Measurements from ENCODE around the gene SHANK1.

Gene SHANK1

DNA sequence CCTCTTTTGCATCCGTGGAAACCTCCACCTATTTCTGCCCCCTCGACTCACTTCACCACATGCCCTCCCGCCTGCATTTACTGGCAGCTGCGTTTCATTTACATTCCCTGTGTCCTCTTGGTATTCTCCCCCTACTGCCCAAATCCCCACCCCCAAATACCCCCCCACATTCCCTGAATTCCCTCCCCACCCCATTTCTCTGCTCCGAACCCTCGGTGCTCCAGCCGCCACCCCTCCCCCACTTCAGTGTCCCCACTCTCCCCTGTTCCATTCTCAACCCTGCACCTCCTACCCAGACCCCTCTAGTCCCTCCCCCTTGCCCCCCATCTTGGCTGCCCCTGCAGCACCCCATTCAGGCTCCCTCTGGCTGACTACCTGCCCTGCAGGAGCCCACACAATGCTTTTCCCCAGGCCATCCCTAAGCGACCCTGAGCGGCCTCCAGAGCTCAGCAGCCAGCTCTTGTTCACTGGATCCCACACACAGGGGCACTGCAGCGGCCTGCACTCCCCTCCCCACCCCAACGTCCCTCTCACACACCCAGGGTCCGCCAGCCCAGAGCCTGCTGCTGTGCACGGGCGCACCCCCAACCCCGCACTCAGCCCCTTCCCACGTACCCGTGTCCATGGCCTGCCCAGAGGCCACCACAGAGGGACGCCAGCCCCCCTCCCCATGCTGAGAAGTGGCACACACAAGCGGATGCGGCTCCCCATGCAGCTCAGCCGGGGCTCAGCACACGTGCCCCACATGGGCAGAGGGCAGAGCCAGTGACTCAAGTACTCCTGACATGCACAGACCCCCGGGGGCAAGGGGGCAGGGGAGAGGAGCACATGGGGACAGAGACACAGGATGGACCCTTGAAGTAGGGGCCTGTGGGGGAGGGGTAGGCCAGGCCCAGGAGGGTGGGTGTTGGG, 26.3 kb downstream of the SHANK1 start:
- no peak for TF ChIP-seq RAD21 (IDR thresholded peaks at IDR 0.05; ENCODE audit: low read depth)
- TF ChIP-seq, protein P1, sequence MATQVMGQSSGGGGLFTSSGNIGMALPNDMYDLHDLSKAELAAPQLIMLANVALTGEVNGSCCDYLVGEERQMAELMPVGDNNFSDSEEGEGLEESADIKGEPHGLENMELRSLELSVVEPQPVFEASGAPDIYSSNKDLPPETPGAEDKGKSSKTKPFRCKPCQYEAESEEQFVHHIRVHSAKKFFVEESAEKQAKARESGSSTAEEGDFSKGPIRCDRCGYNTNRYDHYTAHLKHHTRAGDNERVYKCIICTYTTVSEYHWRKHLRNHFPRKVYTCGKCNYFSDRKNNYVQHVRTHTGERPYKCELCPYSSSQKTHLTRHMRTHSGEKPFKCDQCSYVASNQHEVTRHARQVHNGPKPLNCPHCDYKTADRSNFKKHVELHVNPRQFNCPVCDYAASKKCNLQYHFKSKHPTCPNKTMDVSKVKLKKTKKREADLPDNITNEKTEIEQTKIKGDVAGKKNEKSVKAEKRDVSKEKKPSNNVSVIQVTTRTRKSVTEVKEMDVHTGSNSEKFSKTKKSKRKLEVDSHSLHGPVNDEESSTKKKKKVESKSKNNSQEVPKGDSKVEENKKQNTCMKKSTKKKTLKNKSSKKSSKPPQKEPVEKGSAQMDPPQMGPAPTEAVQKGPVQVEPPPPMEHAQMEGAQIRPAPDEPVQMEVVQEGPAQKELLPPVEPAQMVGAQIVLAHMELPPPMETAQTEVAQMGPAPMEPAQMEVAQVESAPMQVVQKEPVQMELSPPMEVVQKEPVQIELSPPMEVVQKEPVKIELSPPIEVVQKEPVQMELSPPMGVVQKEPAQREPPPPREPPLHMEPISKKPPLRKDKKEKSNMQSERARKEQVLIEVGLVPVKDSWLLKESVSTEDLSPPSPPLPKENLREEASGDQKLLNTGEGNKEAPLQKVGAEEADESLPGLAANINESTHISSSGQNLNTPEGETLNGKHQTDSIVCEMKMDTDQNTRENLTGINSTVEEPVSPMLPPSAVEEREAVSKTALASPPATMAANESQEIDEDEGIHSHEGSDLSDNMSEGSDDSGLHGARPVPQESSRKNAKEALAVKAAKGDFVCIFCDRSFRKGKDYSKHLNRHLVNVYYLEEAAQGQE (IDR thresholded peaks at IDR 0.05; ENCODE audit: low read depth) = no peak
- TF ChIP-seq EP300 (IDR thresholded peaks at IDR 0.05; ENCODE audit: borderline replicate concordance) = no peak
- no peak for TF ChIP-seq CEBPB (IDR thresholded peaks at IDR 0.05)

DNA sequence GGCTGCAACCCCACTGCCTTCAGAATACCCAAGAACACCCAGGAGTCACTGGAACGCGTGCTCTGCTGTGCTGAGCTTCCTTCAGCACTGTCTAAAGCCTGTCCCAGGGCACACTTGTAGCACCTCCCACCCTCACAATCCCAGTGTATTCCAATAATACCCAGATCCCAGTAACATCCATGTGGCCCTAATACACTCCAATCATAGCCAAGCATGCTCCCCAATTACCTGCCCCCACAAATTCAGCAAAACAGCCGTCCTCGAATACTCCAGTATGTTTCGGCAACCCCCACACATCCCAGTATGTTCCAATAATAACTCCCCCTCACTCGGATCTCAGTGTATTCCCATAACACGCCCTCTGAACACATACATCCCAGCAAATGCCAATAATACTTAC, 29.2 kb downstream of the SHANK1 start:
- no peak for TF ChIP-seq NFIC (IDR thresholded peaks at IDR 0.05)
- TF ChIP-seq EGR1 (IDR thresholded peaks at IDR 0.05) = no peak
- no peak for TF ChIP-seq YY1 (IDR thresholded peaks at IDR 0.05; ENCODE audit: low read depth)
- no peak for TF ChIP-seq EP300 (IDR thresholded peaks at IDR 0.05; ENCODE audit: borderline replicate concordance)
- TF ChIP-seq CEBPB (IDR thresholded peaks at IDR 0.05) = no peak
- TF ChIP-seq TCF12 (IDR thresholded peaks at IDR 0.05; ENCODE audit: low read depth) = no peak
- no peak for TF ChIP-seq FOXM1 (IDR thresholded peaks at IDR 0.05; ENCODE audit: borderline replicate concordance, low read depth)
- no peak for TF ChIP-seq CREB1 (IDR thresholded peaks at IDR 0.05; ENCODE audit: low read depth)
- TF ChIP-seq TAF1 (IDR thresholded peaks at IDR 0.05; ENCODE audit: low read depth) = no peak
- no peak for TF ChIP-seq MAX (IDR thresholded peaks at IDR 0.05)
- no peak for TF ChIP-seq USF1 (IDR thresholded peaks at IDR 0.05)
- TF ChIP-seq, protein P1 (IDR thresholded peaks at IDR 0.05; ENCODE audit: low read depth) = no peak
- TF ChIP-seq RAD21 (IDR thresholded peaks at IDR 0.05; ENCODE audit: low read depth) = no peak
- no peak for TF ChIP-seq ZBTB7A (IDR thresholded peaks at IDR 0.05; ENCODE audit: low read depth)
- TF ChIP-seq TEAD4 (IDR thresholded peaks at IDR 0.05) = no peak

DNA sequence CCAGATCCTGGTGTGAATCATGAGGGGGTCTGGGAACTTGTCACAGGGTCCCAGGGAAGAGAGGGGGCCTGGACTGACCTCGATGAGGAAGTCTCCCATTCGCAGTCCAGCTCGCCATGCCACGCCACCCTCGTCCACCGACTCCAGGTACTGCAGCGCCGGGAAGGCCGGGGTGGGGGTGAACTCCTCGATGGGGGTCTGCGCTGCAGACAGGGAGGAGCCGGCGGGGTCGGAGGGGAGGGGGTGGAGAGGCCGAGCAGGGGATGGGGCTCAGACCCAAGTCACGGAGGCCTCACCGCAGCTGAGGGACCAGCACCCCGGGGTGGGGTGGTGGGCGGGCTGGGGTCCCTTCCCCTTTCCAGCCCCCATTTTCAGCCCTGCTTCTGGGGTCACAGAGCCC, 30.8 kb downstream of the SHANK1 start:
- TF ChIP-seq USF1 (IDR thresholded peaks at IDR 0.05) (no peak), NFIC (IDR thresholded peaks at IDR 0.05) (no peak), MAX (IDR thresholded peaks at IDR 0.05) (no peak), CREB1 (IDR thresholded peaks at IDR 0.05; ENCODE audit: low read depth) (no peak), TAF1 (IDR thresholded peaks at IDR 0.05; ENCODE audit: low read depth) (no peak), TCF12 (IDR thresholded peaks at IDR 0.05; ENCODE audit: low read depth) (no peak), EGR1 (IDR thresholded peaks at IDR 0.05) (no peak), ZBTB7A (IDR thresholded peaks at IDR 0.05; ENCODE audit: low read depth) (no peak), FOXM1 (IDR thresholded peaks at IDR 0.05; ENCODE audit: borderline replicate concordance, low read depth) (no peak), TEAD4 (IDR thresholded peaks at IDR 0.05) (no peak), YY1 (IDR thresholded peaks at IDR 0.05; ENCODE audit: low read depth) (no peak), CEBPB (IDR thresholded peaks at IDR 0.05) (no peak), RAD21 (IDR thresholded peaks at IDR 0.05; ENCODE audit: low read depth) (no peak)
- TF ChIP-seq, protein P1 (IDR thresholded peaks at IDR 0.05; ENCODE audit: low read depth) = no peak

- TF ChIP-seq CEBPB (IDR thresholded peaks at IDR 0.05) (no peak), EGR1 (IDR thresholded peaks at IDR 0.05) (no peak), CREB1 (IDR thresholded peaks at IDR 0.05; ENCODE audit: low read depth) (no peak), USF1 (IDR thresholded peaks at IDR 0.05) (no peak), TEAD4 (IDR thresholded peaks at IDR 0.05) (no peak), NFIC (IDR thresholded peaks at IDR 0.05) (no peak), ZBTB7A (IDR thresholded peaks at IDR 0.05; ENCODE audit: low read depth) (no peak), YY1 (IDR thresholded peaks at IDR 0.05; ENCODE audit: low read depth) (no peak), TCF12 (IDR thresholded peaks at IDR 0.05; ENCODE audit: low read depth) (no peak), FOXM1 (IDR thresholded peaks at IDR 0.05; ENCODE audit: borderline replicate concordance, low read depth) (no peak), EP300 (IDR thresholded peaks at IDR 0.05; ENCODE audit: borderline replicate concordance) (no peak), TAF1 (IDR thresholded peaks at IDR 0.05; ENCODE audit: low read depth) (no peak), RAD21 (IDR thresholded peaks at IDR 0.05; ENCODE audit: low read depth) (no peak), MAX (IDR thresholded peaks at IDR 0.05) (no peak)
- TF ChIP-seq, protein P1 (IDR thresholded peaks at IDR 0.05; ENCODE audit: low read depth) = no peak
Observed at GRCh38 chr19:50686310-50687032, 33.1 kb downstream of the SHANK1 start.

Data from Ishikawa (cell line).